K562 (cell line): ENCODE measurements around the gene VPS11. TPM values are rescaled to one million over a fixed set of nuclear protein-coding genes. Genes with fewer than 3 reads are reported as not detected.

Experiments used
- E2F4 ChIP-seq: sonication (generic); formaldehyde crosslinking; IDR thresholded peaks from 2 replicates; pipeline ENCODE4 v1.8.0; 2022; ENCODE audit warnings: mild to moderate bottlenecking, low read depth, missing genetic modification reagents
- EGR1 ChIP-seq: fragments of 450-650 bp; conservative IDR thresholded peaks from 2 replicates; pipeline ENCODE4 v1.6.1; 2017; ENCODE audit warnings: mild to moderate bottlenecking
- MAFG ChIP-seq: fragments of 450-650 bp; conservative IDR thresholded peaks from 2 replicates; pipeline ENCODE4 v1.6.1; 2016; ENCODE audit warnings: missing genetic modification characterization, missing compliant biosample characterization
- NR2F6 ChIP-seq: fragments of 450-650 bp; formaldehyde crosslinking; IDR thresholded peaks from 2 replicates; pipeline ENCODE4 v1.4.0; 2020; ENCODE audit warnings: mild to moderate bottlenecking
- PKNOX1 ChIP-seq: fragments of 450-650 bp; IDR thresholded peaks from 2 replicates; pipeline ENCODE4 v1.6.1; 2016
- POLR2A ChIP-seq: fragments of 450-650 bp; conservative IDR thresholded peaks from 2 replicates; pipeline ENCODE4 v1.6.1; 2016
- POLR2G ChIP-seq: fragments of 200-400 bp; formaldehyde crosslinking; IDR thresholded peaks from 2 replicates; pipeline ENCODE4 v1.6.1; 2017; ENCODE audit warnings: low read depth, mild to moderate bottlenecking, antibody characterized with exemption, low read length, moderate library complexity
- RAD21 ChIP-seq, 2 experiments: fragments of 250-450 bp in 1 of 2; fragments of 450-650 bp in 1 of 2; sonication (Bioruptor Pico) in 1 of 2; formaldehyde crosslinking in 1 of 2; IDR thresholded peaks in 1 of 2; conservative IDR thresholded peaks in 1 of 2; 2 replicates each; pipeline versions ENCODE4 v1.4.0 to v1.8.0; 2020 to 2022; ENCODE audit warnings: mild to moderate bottlenecking in 2 of 2, moderate library complexity in 1 of 2
- RBFOX2 ChIP-seq: fragments of 200-400 bp; formaldehyde crosslinking; IDR thresholded peaks from 2 replicates; pipeline ENCODE4 v1.6.1; 2017; ENCODE audit warnings: low read depth, mild to moderate bottlenecking, low read length, moderate library complexity
- SIN3B ChIP-seq: fragments of 450-650 bp; IDR thresholded peaks from 2 replicates; pipeline ENCODE4 v1.6.1; 2017; ENCODE audit warnings: low read depth, mild to moderate bottlenecking, moderate library complexity
- SMARCB1 ChIP-seq: IDR thresholded peaks from 2 replicates; pipeline ENCODE4 v1.6.1; 2011; ENCODE audit warnings: improper control_type of control experiment, low read depth; ENCODE audit not compliant: insufficient read length
- ZNF318 ChIP-seq, 2 experiments: fragments of 450-650 bp; IDR thresholded peaks; 2 replicates each; pipeline ENCODE4 v1.6.1; 2016; ENCODE audit warnings: mild to moderate bottlenecking in 2 of 2, borderline replicate concordance in 1 of 2, low read depth in 1 of 2, moderate library complexity in 1 of 2
- ZNF639 ChIP-seq, 2 experiments: fragments of 200-800 bp in 1 of 2; sonication (Bioruptor generic) in 1 of 2; sonication (generic) in 1 of 2; formaldehyde crosslinking in 1 of 2; IDR thresholded peaks in 1 of 2; conservative IDR thresholded peaks in 1 of 2; 2 replicates each; pipeline versions ENCODE4 v1.5.0 to v1.6.1; 2016 to 2020; ENCODE audit warnings: missing compliant biosample characterization in 1 of 2, missing genetic modification characterization in 1 of 2, missing genetic modification reagents in 1 of 2
- polyA plus RNA-seq, 8 experiments: library from polyadenylated mRNA; depleted of rRNA in 4 of 8; stranded (reverse) in 5 of 8; unstranded in 3 of 8; fragments of >200 nt; fragmentation: Nextera tagmentation in 2 of 8; fragmentation: Illumina TruSeq in 1 of 8; extraction: Ambion mirVana in 2 of 8; extraction: Trizol in 1 of 8; gene quantifications; 2 replicates each; pipeline versions ENCODE4 v1.2.1 to v1.2.3, GENCODE V29; 2011 to 2014; ENCODE audit warnings: inconsistent platforms in 1 of 8, missing spikeins in 1 of 8
- total RNA-seq, 7 experiments: library from RNA; depleted of rRNA in 6 of 7; stranded (reverse); fragments of >200 nt in 6 of 7; fragmentation: Illumina TruSeq in 2 of 7; extraction: Trizol in 2 of 7; gene quantifications; 2 replicates each; pipeline versions ENCODE4 v1.2.1 to v1.2.3, GENCODE V29; 2011 to 2021; ENCODE audit warnings: low replicate concordance in 1 of 7

Gene VPS11
- total and polyA plus RNA-seq, 9 of the 15 experiments (the other 6 are each of a cell fraction or from before 2014, with no cell fraction given) = 14.1 to 35.5 (median 27.5) TPM

GRCh38 chr11:119067371-119068222 lies at the start of gene VPS11 (continued):
- TF ChIP-seq E2F4 (CRISPR knock-in tag) (0 out of 2 replicates have a peak, but pooled peaks have one; percentile 44), PKNOX1 (peak; percentile 82), EGR1 (peak; percentile 67), NR2F6 (CRISPR knock-in tag) (no peak), RAD21 (CRISPR knock-in tag; conservative IDR thresholded peaks at IDR 0.05 in 1 of 2, IDR thresholded peaks at IDR 0.05 in 1 of 2) (no peak), MAFG (0 out of 2 replicates have a peak, but pooled peaks have one; percentile 10), RBFOX2 (peak; percentile 90), SIN3B (peak; percentile 98), SMARCB1 (no peak), ZNF318 (IDR thresholded peaks at IDR 0.05; ENCODE audit: borderline replicate concordance in 1 of 2, low read depth in 1 of 2) (0 out of 4 replicates have a peak, but pooled peaks of 1 of the 2 experiments have one; percentile 32), ZNF639 (CRISPR knock-in tag; conservative IDR thresholded peaks at IDR 0.05 in 1 of 2, IDR thresholded peaks at IDR 0.05 in 1 of 2) (peak in 1 of 2 experiments; percentile 68; a peak in 1 of 4 replicates), POLR2A (peak; percentile 80), POLR2G (peak; percentile 90)
